Neuronal stem cell (in vitro differentiated cells): ENCODE data around the gene FALEC.
A peak's percentile ranks its signal among the peaks of the same experiment; 100 is the strongest.

Experiments
- DNase-seq: peaks from one replicate; pipeline ENCODE4 v3.0.0-alpha.2; 2013; ENCODE audit warnings: low spot score
- H2AFZ ChIP-seq: one replicate; pipeline ENCODE4 v1.6.1; 2013; ENCODE audit warnings: mild to moderate bottlenecking, low read length, inconsistent platforms
- H2AK5ac ChIP-seq: 2 replicates; pipeline ENCODE4 v1.6.1; 2013; ENCODE audit warnings: low read depth, mild to moderate bottlenecking, inconsistent platforms, low read length, moderate library complexity, mixed read lengths
- H2BK120ac ChIP-seq: 2 replicates; pipeline ENCODE4 v1.6.1; 2013; ENCODE audit warnings: low read depth, mild to moderate bottlenecking, inconsistent platforms, low read length, moderate library complexity, mixed read lengths
- H2BK12ac ChIP-seq: one replicate; pipeline ENCODE4 v1.6.1; 2013; ENCODE audit warnings: low read length, inconsistent platforms
- H2BK15ac ChIP-seq: 2 replicates; pipeline ENCODE4 v1.6.1; 2013; ENCODE audit warnings: mild to moderate bottlenecking, low read length, inconsistent platforms, mixed read lengths
- H2BK5ac ChIP-seq: one replicate; pipeline ENCODE4 v1.6.1; 2013; ENCODE audit warnings: inconsistent platforms, mild to moderate bottlenecking, low read length, moderate library complexity
- H3K14ac ChIP-seq: one replicate; pipeline ENCODE4 v1.6.1; 2013; ENCODE audit warnings: low read length, inconsistent platforms
- H3K18ac ChIP-seq: 2 replicates; pipeline ENCODE4 v1.6.1; 2013; ENCODE audit warnings: low read length, inconsistent platforms
- H3K23ac ChIP-seq: 2 replicates; pipeline ENCODE4 v1.6.1; 2013; ENCODE audit warnings: low read depth, mild to moderate bottlenecking, mixed read lengths, low read length, inconsistent platforms; ENCODE audit not compliant: poor library complexity
- H3K27ac ChIP-seq: replicated peaks from 3 replicates; pipeline ENCODE4 v1.5.1; 2013; ENCODE audit warnings: low read length, inconsistent platforms
- H3K27me3 ChIP-seq, 3 experiments: 2 replicates each; pipeline ENCODE4 v1.6.1; 2013; ENCODE audit warnings: low read length in 3 of 3, mild to moderate bottlenecking in 2 of 3, inconsistent platforms in 1 of 3, low read depth in 1 of 3, mixed read lengths in 1 of 3, moderate library complexity in 1 of 3; ENCODE audit not compliant: control insufficient read depth in 3 of 3, insufficient read depth in 3 of 3
- H3K36me3 ChIP-seq, 2 donors: replicated peaks in 1 of 2; 2 replicates each; pipeline ENCODE4 v1.6.1; 2013; ENCODE audit warnings: low read length in 2 of 2; ENCODE audit not compliant: control insufficient read depth in 2 of 2, insufficient read depth in 2 of 2
- H3K4ac ChIP-seq: 2 replicates; pipeline ENCODE4 v1.6.1; 2013; ENCODE audit warnings: inconsistent platforms, mild to moderate bottlenecking, low read length, moderate library complexity
- H3K4me1 ChIP-seq, 2 donors: 1 replicate in 1 of 2; 2 replicates in 1 of 2; pipeline ENCODE4 v1.6.1; 2013; ENCODE audit warnings: low read length in 2 of 2, low read depth in 1 of 2; ENCODE audit not compliant: control insufficient read depth in 2 of 2, insufficient read depth in 1 of 2
- H3K4me2 ChIP-seq: one replicate; pipeline ENCODE4 v1.6.1; 2013; ENCODE audit warnings: mild to moderate bottlenecking, low read length, inconsistent platforms; ENCODE audit not compliant: insufficient read depth, poor library complexity, severe bottlenecking
- H3K4me3 ChIP-seq, 2 donors: 2 replicates each; pipeline ENCODE4 v1.5.1; 2013; ENCODE audit warnings: low read length in 2 of 2, mild to moderate bottlenecking in 2 of 2, inconsistent platforms in 1 of 2, moderate library complexity in 1 of 2
- H3K79me1 ChIP-seq: one replicate; pipeline ENCODE4 v1.6.1; 2013; ENCODE audit warnings: low read depth, mild to moderate bottlenecking, inconsistent platforms, low read length, moderate library complexity
- H3K9ac ChIP-seq: one replicate; pipeline ENCODE4 v1.6.1; 2013; ENCODE audit warnings: mild to moderate bottlenecking, low read depth, low read length, inconsistent platforms; ENCODE audit not compliant: poor library complexity
- H3K9me3 ChIP-seq, 2 donors: replicated peaks in 1 of 2; 2 replicates each; pipeline versions ENCODE3 to v1.6.1; 2013; ENCODE audit warnings: low read length in 2 of 2, mild to moderate bottlenecking in 2 of 2, inconsistent platforms in 1 of 2, low read depth in 1 of 2, mixed read lengths in 1 of 2, moderate library complexity in 1 of 2; ENCODE audit not compliant: control insufficient read depth in 2 of 2, insufficient read depth in 1 of 2
- H4K8ac ChIP-seq: one replicate; pipeline ENCODE4 v1.6.1; 2013; ENCODE audit warnings: low read depth, mild to moderate bottlenecking, inconsistent platforms, low read length, moderate library complexity
- H4K91ac ChIP-seq: one replicate; pipeline ENCODE4 v1.6.1; 2013; ENCODE audit warnings: low read length, low read depth, mild to moderate bottlenecking, inconsistent platforms; ENCODE audit not compliant: poor library complexity
- WGBS, 2 donors: extraction: QIAGEN DNeasy Blood & Tissue Kit; methylation state at CpG; one replicate each; pipeline ENCODE4 v1.1.7; 2013; ENCODE audit warnings: missing lambda C conversion rate in 2 of 2, mixed read lengths in 1 of 2; ENCODE audit not compliant: insufficient read length in 2 of 2, insufficient replicate concordance in 1 of 2; ENCODE audit errors: extremely low coverage in 2 of 2; 5-methylcytosine and 5-hydroxymethylcytosine counted together

Gene FALEC

GRCh38 chr1:150577557-150578271 is 62.2 kb downstream of the FALEC start:
- Histone ChIP-seq H3K27me3 (no peaks in the 10 kb centered on the region), H3K9ac (no peak overlapping the region), H2BK5ac (no peak overlapping the region), H2AFZ (no peak overlapping the region), H2AK5ac (no peak overlapping the region), H3K23ac (no peak overlapping the region), H3K27ac (peak overlapping the region; percentile 100), H3K4me2 (peak overlapping the region; percentile 45), H3K79me1 (no peaks in the 10 kb centered on the region), H3K4me3 (peak overlapping the region; percentile 95 to 96), H3K18ac (no peak overlapping the region), H3K4me1 (peaks cover 8 to 15% of the 10 kb centered on the region in 2 donors), H4K8ac (no peak overlapping the region), H2BK120ac (no peak overlapping the region), H3K36me3 (peaks cover 19 to 62% of the 10 kb centered on the region in 2 donors), H2BK12ac (no peak overlapping the region), H3K14ac (no peak overlapping the region), H3K4ac (no peak overlapping the region), H4K91ac (no peak overlapping the region), H2BK15ac (no peak overlapping the region), H3K9me3 (peaks cover 0 to 2% of the 10 kb centered on the region in 2 donors)
- DNase-seq = no peak
- no CpG with 5 or more reads among the region's 11 CpGs for WGBS, 2 donors

- Histone ChIP-seq H3K27me3 (no peaks in the 10 kb centered on the region), H3K27ac (peak overlapping the region; percentile 100), H2AK5ac (peak overlapping the region; percentile 61), H4K91ac (no peak overlapping the region), H3K4me1 (peaks cover 8 to 15% of the 10 kb centered on the region in 2 donors), H3K9ac (peak overlapping the region; percentile 94), H3K9me3 (no peaks in the 10 kb centered on the region), H3K4me2 (peak overlapping the region; percentile 45), H2BK15ac (peak overlapping the region; percentile 2), H3K79me1 (no peaks in the 10 kb centered on the region), H2BK5ac (peak overlapping the region; percentile 96), H2BK12ac (no peak overlapping the region), H3K14ac (peak overlapping the region; percentile 32), H2AFZ (no peak overlapping the region), H4K8ac (no peak overlapping the region), H3K4me3 (peak overlapping the region; percentile 95 to 96), H3K23ac (peak overlapping the region; percentile 94), H3K36me3 (peaks cover 13 to 55% of the 10 kb centered on the region in 2 donors), H3K18ac (peak overlapping the region; percentile 98), H3K4ac (no peak overlapping the region), H2BK120ac (no peak overlapping the region)
- WGBS, 2 donors = no CpG with 5 or more reads among the region's 50 CpGs
- no peak for DNase-seq
Measured at GRCh38 chr1:150578272-150579109, 62.9 kb downstream of the FALEC start.

GRCh38 chr1:150579110-150579944 is 63.8 kb downstream of the FALEC start, which contains the start of gene MCL1:
Gene MCL1, minus strand, starts transcription at chr1:150579610. Its CDS starts 80 bp downstream, at chr1:150579530.
- H2BK15ac ChIP-seq = peak within 1 kb of the TSS; percentile 2
- H2BK12ac ChIP-seq = no peak within 1 kb of the TSS
- H3K27me3 ChIP-seq = no peaks in the 10 kb centered on the region
- H3K14ac ChIP-seq = peak within 1 kb of the TSS; percentile 32
- no peak within 1 kb of the TSS for H3K4ac ChIP-seq
- H4K91ac ChIP-seq = no peak within 1 kb of the TSS
- H3K9ac ChIP-seq = peak within 1 kb of the TSS; percentile 94
- peak; percentile 95 for DNase-seq
- H3K4me3 ChIP-seq = peak within 1 kb of the TSS; percentile 95 to 96
- peaks cover 8 to 15% of the 10 kb centered on the region in 2 donors for H3K4me1 ChIP-seq
- no peak within 1 kb of the TSS for H2BK120ac ChIP-seq
- H3K36me3 ChIP-seq = peaks cover 12 to 46% of the 10 kb centered on the region in 2 donors
- peak within 1 kb of the TSS; percentile 61 for H2AK5ac ChIP-seq
- H3K9me3 ChIP-seq = no peaks in the 10 kb centered on the region
- peak within 1 kb of the TSS; percentile 100 for H3K27ac ChIP-seq
- H4K8ac ChIP-seq = no peak within 1 kb of the TSS
- H3K18ac ChIP-seq = peak within 1 kb of the TSS; percentile 99
- peak within 1 kb of the TSS; percentile 74 for H2AFZ ChIP-seq
- WGBS, 2 donors = no CpG with 5 or more reads among the region's 94 CpGs
- no peaks in the 10 kb centered on the region for H3K79me1 ChIP-seq
- H3K23ac ChIP-seq = peak within 1 kb of the TSS; percentile 94
- H2BK5ac ChIP-seq = peak within 1 kb of the TSS; percentile 96
- H3K4me2 ChIP-seq = peak within 1 kb of the TSS; percentile 51
